ENCODE measurements around the gene STAM. TPM values are rescaled to one million over a fixed set of nuclear protein-coding genes. Genes with fewer than 3 reads are reported as not detected.

Gene STAM
- total RNA-seq, 4 donors from 2014 or later: 3.6 to 31.5 (median 19.9) TPM

- Histone ChIP-seq H3K36me3 (no peaks in the 10 kb centered on the region), H3K4me3 (no peak overlapping the region), H3K9me3 (no peaks in the 10 kb centered on the region), H3K4me1 (peaks cover 0 to 5% of the 10 kb centered on the region in 2 donors), H3K27me3 (no peaks in the 10 kb centered on the region), H3K27ac (peak overlapping the region in 1 of 2 donors; percentile 29)
- intact Hi-C loops (cut with DNase I; ENCODE audit: low total_unique reads): no loop called here
- no peak for DNase-seq
- TF ChIP-seq POLR2A (IDR thresholded peaks at IDR 0.05): no peak
- TF ChIP-seq CTCF (IDR thresholded peaks at IDR 0.05): no peak
Measured at GRCh38 chr10:17673471-17674061, 29.6 kb downstream of the STAM start.

DNA sequence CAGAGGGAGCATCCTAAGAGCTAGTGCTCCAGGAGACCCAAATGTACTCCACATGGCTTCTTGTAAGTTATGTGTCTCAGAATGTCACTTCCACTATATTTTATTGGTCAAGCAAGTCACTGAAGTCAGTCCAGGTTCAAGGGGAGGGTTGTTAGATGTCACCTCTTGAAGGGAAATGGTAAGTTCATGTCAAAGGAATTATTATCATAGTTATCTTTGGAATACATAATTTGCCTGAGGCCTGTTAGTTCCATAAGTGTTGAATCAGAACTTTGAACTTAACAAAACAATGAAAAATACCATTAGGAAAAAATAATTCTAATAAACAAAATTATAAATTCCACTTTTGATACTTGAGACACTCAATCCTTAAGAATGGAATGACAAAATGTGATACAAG lies 30.6 kb downstream of the STAM start:
- Histone ChIP-seq H3K27ac (no peak overlapping the region), H3K27me3 (no peaks in the 10 kb centered on the region), H3K4me3 (no peak overlapping the region), H3K36me3 (no peaks in the 10 kb centered on the region), H3K9me3 (no peaks in the 10 kb centered on the region), H3K4me1 (peaks cover 0 to 5% of the 10 kb centered on the region in 2 donors)
- DNase-seq: no peak
- TF ChIP-seq CTCF (IDR thresholded peaks at IDR 0.05) (no peak), POLR2A (IDR thresholded peaks at IDR 0.05) (no peak)
- intact Hi-C loops (cut with DNase I; ENCODE audit: low total_unique reads): no loop called here

- intact Hi-C loops (cut with DNase I; ENCODE audit: low total_unique reads): no loop called here
- Histone ChIP-seq H3K4me1 (peaks cover 0 to 5% of the 10 kb centered on the region in 2 donors), H3K27ac (no peak overlapping the region), H3K4me3 (no peak overlapping the region), H3K36me3 (no peaks in the 10 kb centered on the region), H3K27me3 (no peaks in the 10 kb centered on the region), H3K9me3 (no peaks in the 10 kb centered on the region)
- DNase-seq: no peak
- no peak for TF ChIP-seq CTCF (IDR thresholded peaks at IDR 0.05)
- TF ChIP-seq POLR2A (IDR thresholded peaks at IDR 0.05): no peak
Measured at GRCh38 chr10:17675638-17676037, 31.7 kb downstream of the STAM start.

DNA sequence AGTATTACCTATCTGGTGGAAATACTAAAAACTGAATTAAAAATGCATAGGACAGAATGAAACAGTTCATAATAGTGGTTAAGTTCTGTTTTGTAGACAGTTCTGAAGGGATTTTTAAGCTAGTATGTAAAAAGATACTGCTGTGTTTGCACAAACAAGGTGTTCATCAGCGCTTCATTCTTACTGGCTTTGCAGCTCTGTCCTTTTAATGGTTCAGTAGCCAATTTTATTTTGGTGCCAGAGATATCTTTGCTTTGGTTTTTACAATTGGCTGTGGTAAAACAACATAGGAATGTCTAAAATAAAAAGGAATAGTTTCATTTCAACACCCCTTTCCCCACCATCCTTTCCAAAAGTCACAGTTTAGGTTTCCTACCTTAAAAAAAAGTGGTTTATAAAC lies 33.0 kb downstream of the STAM start:
- no peaks in the 10 kb centered on the region for H3K9me3 ChIP-seq
- H3K36me3 ChIP-seq: no peaks in the 10 kb centered on the region
- peaks cover 0 to 5% of the 10 kb centered on the region in 2 donors for H3K4me1 ChIP-seq
- no peak for TF ChIP-seq POLR2A (IDR thresholded peaks at IDR 0.05)
- no peak for TF ChIP-seq CTCF (IDR thresholded peaks at IDR 0.05)
- intact Hi-C loops (cut with DNase I; ENCODE audit: low total_unique reads): no loop called here
- no peaks in the 10 kb centered on the region for H3K27me3 ChIP-seq
- no peak for DNase-seq
- no peak overlapping the region for H3K27ac ChIP-seq
- H3K4me3 ChIP-seq: no peak overlapping the region

DNA sequence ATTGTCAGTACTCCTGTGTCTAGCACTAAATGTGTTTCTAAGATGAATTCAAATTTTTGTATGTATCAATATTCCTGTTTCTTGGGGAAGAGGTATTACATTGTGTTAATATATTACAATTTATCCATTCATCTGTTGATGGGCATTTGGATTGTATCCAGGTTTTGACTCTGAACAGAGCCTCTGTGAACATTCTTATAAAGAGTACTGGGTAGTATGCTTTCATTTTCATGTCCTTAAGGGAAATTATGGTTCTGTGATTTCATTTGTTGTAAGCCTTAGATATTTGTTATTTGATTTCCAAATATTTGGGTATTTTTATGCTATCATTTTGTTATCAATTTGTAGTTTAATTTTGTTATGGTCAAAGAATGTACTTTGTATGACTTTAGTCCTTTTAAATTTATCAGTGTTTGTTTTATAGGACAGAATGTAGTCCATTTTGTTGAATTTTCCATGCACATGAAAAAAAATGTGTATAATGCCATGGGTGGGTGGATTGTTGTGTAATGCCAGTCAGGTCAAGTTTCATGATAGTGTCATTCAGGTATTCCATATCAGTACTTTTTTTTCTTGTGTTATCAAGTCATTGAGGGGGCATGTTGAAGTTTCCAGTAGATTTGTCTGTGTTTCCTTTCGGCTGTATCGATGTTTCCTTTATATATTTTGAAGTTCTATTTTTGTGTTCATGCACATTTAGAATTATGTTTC lies 38.4 kb downstream of the STAM start:
- H3K27ac ChIP-seq: no peak overlapping the region
- H3K27me3 ChIP-seq: no peaks in the 10 kb centered on the region
- H3K4me1 ChIP-seq: no peaks in the 10 kb centered on the region
- H3K36me3 ChIP-seq: no peaks in the 10 kb centered on the region
- no peak for TF ChIP-seq CTCF (IDR thresholded peaks at IDR 0.05)
- no peak for TF ChIP-seq POLR2A (IDR thresholded peaks at IDR 0.05)
- no peaks in the 10 kb centered on the region for H3K9me3 ChIP-seq
- DNase-seq: no peak
- intact Hi-C loops (cut with DNase I; ENCODE audit: low total_unique reads): no loop called here
- no peak overlapping the region for H3K4me3 ChIP-seq
